Spleen (tissue), 7 donors: ENCODE measurements around the gene ADGRD1.

Experiments used
- CTCF ChIP-seq, 11 experiments: fragments of 200-600 bp in 7 of 11; fragments of 450-650 bp in 4 of 11; sonication (generic) in 4 of 11; IDR thresholded peaks in 8 of 11; conservative IDR thresholded peaks in 3 of 11; 1 replicate in 7 of 11; 2 replicates in 4 of 11; pipeline versions ENCODE4 v1.4.0 to v1.8.0; 2016 to 2021; ENCODE audit warnings: antibody characterized with exemption in 11 of 11, inconsistent platforms in 4 of 11, mild to moderate bottlenecking in 1 of 11
- POLR2A ChIP-seq, 3 donors: fragments of 450-650 bp; IDR thresholded peaks; one replicate each; pipeline ENCODE4 v1.5.1; 2017; ENCODE audit warnings: antibody characterized with exemption in 3 of 3, mild to moderate bottlenecking in 1 of 3
- POLR2AphosphoS5 ChIP-seq, 3 donors: sonication (generic); formaldehyde crosslinking; IDR thresholded peaks; one replicate each; pipeline ENCODE4 v1.5.1; 2017; ENCODE audit warnings: antibody characterized with exemption in 3 of 3
- donor health status: DM: no; HTN: no; CAD: no; lungs with moderate emphysema.
- donor health status: DM: no; HTN: no; CAD: no.
- donor health status: DM: no; HTN: no; CAD: no.

GRCh38 chr12:130953771-130954543 lies at the start of gene ADGRD1:
- no peak for TF ChIP-seq CTCF (IDR thresholded peaks at IDR 0.05 in 8 of 11, conservative IDR thresholded peaks at IDR 0.05 in 3 of 11)
- TF ChIP-seq POLR2AphosphoS5 (IDR thresholded peaks at IDR 0.05): peak in 1 of 3 donors; percentile 49
- TF ChIP-seq POLR2A (IDR thresholded peaks at IDR 0.05): no peak
